ENCODE results near the gene GRAMD2B. TPM values are rescaled to one million over a fixed set of nuclear protein-coding genes. Genes with fewer than 3 reads are reported as not detected.

The GRAMD2B gene
- total and polyA plus RNA-seq, 2 of the 8 experiments (the other 6 are each of a cell fraction or from before 2014, with no cell fraction given), result 6.4 to 9.4 TPM

GRCh38 chr5:126486332-126486731 lies 63.1 kb downstream of the GRAMD2B start (continued):
- TF ChIP-seq CHD7 (IDR thresholded peaks at IDR 0.05; ENCODE audit: insufficient replicate concordance, low read length) (no peak), MAX (IDR thresholded peaks at IDR 0.05) (no peak), TCF12 (IDR thresholded peaks at IDR 0.05; ENCODE audit: low read depth, low read length) (no peak), RXRA (IDR thresholded peaks at IDR 0.05; ENCODE audit: insufficient read depth, low read depth, low read length) (no peak), EP300 (IDR thresholded peaks at IDR 0.05; ENCODE audit: borderline replicate concordance in 1 of 2, low read depth in 2 of 2, low read length in 2 of 2) (no peak), CHD2 (IDR thresholded peaks at IDR 0.05; ENCODE audit: low read length) (no peak), TAF7 (optimal IDR thresholded peaks at IDR 0.05; ENCODE audit: borderline replicate concordance, low read depth, low read length) (no peak), SIN3A (conservative IDR thresholded peaks at IDR 0.05 in 1 of 2, IDR thresholded peaks at IDR 0.05 in 1 of 2; ENCODE audit: low read depth in 1 of 2, low read length in 2 of 2) (no peak)

Measured in H1 (cell line).